K562 (cell line): Measurements from ENCODE around the gene MXRA7. TPM values are rescaled to one million over a fixed set of nuclear protein-coding genes. Genes with fewer than 3 reads are reported as not detected.
A peak's percentile ranks its signal among the peaks of the same experiment; 100 is the strongest.

Experiments used
- GTF3C2 ChIP-seq: IDR thresholded peaks from 3 replicates; pipeline ENCODE4 v1.6.1; 2011; ENCODE audit warnings: borderline replicate concordance, mild to moderate bottlenecking, moderate library complexity; ENCODE audit not compliant: insufficient read length; ENCODE audit errors: extremely low read depth
- IRF9 ChIP-seq: fragments of 450-650 bp; IDR thresholded peaks from 2 replicates; pipeline ENCODE4 v1.6.1; 2016; ENCODE audit warnings: missing biosample characterization, missing genetic modification characterization
- MCM5 ChIP-seq: fragments of 450-650 bp; IDR thresholded peaks from 2 replicates; pipeline ENCODE4 v1.6.1; 2016; ENCODE audit warnings: low read depth
- NR3C1 ChIP-seq: sonication (generic); formaldehyde crosslinking; IDR thresholded peaks from 2 replicates; pipeline ENCODE4 v1.8.1; 2022; ENCODE audit warnings: missing genetic modification reagents
- PHF8 ChIP-seq: fragments of 200-600 bp; sonication (generic); IDR thresholded peaks from 2 replicates; pipeline ENCODE4 v1.6.1; 2012; ENCODE audit warnings: mixed run types, mild to moderate bottlenecking, inconsistent platforms, low read length, moderate library complexity, borderline replicate concordance
- POU5F1 ChIP-seq: fragments of 150-350 bp; IDR thresholded peaks from 2 replicates; pipeline ENCODE4 v1.6.1; 2014; ENCODE audit warnings: borderline replicate concordance, low read length, low read depth, mild to moderate bottlenecking; ENCODE audit not compliant: partially characterized antibody
- PTTG1 ChIP-seq: fragments of 450-650 bp; IDR thresholded peaks from 2 replicates; pipeline ENCODE4 v1.6.1; 2016; ENCODE audit warnings: low read depth, mild to moderate bottlenecking, missing genetic modification characterization, missing compliant biosample characterization
- SAFB2 ChIP-seq: fragments of 200-400 bp; formaldehyde crosslinking; IDR thresholded peaks from 2 replicates; pipeline ENCODE4 v1.6.1; 2018; ENCODE audit warnings: borderline replicate concordance, low read length, low read depth, moderate library complexity; ENCODE audit not compliant: severe bottlenecking
- SIN3B ChIP-seq: fragments of 450-650 bp; IDR thresholded peaks from 2 replicates; pipeline ENCODE4 v1.6.1; 2017; ENCODE audit warnings: low read depth, mild to moderate bottlenecking, moderate library complexity
- TCF15 ChIP-seq: fragments of 250-450 bp; sonication (Bioruptor Pico); IDR thresholded peaks from 2 replicates; pipeline ENCODE4 v1.8.0; 2022; ENCODE audit warnings: moderate library complexity, mild to moderate bottlenecking, inconsistent platforms
- ZBTB33 ChIP-seq: sonication (generic); formaldehyde crosslinking; IDR thresholded peaks from 2 replicates; pipeline ENCODE4 v1.8.1; 2023; ENCODE audit warnings: mild to moderate bottlenecking, missing genetic modification reagents
- ZBTB7A ChIP-seq: IDR thresholded peaks from 2 replicates; pipeline ENCODE4 v1.6.1; 2011; ENCODE audit warnings: low read depth, mild to moderate bottlenecking, low read length, moderate library complexity, borderline replicate concordance; ENCODE audit not compliant: control insufficient read depth
- ZNF134 ChIP-seq: fragments of 250-450 bp; sonication (Bioruptor Pico); conservative IDR thresholded peaks from 2 replicates; pipeline ENCODE4 v1.4.0; 2020
- polyA plus RNA-seq, 8 experiments: library from polyadenylated mRNA; depleted of rRNA in 4 of 8; stranded (reverse) in 5 of 8; unstranded in 3 of 8; fragments of >200 nt; fragmentation: Nextera tagmentation in 2 of 8; fragmentation: Illumina TruSeq in 1 of 8; extraction: Ambion mirVana in 2 of 8; extraction: Trizol in 1 of 8; gene quantifications; 2 replicates each; pipeline versions ENCODE4 v1.2.1 to v1.2.3, GENCODE V29; 2011 to 2014; ENCODE audit warnings: inconsistent platforms in 1 of 8, missing spikeins in 1 of 8
- total RNA-seq, 7 experiments: library from RNA; depleted of rRNA in 6 of 7; stranded (reverse); fragments of >200 nt in 6 of 7; fragmentation: Illumina TruSeq in 2 of 7; extraction: Trizol in 2 of 7; gene quantifications; 2 replicates each; pipeline versions ENCODE4 v1.2.1 to v1.2.3, GENCODE V29; 2011 to 2021; ENCODE audit warnings: low replicate concordance in 1 of 7
- TF ChIP-seq, protein P1 (sequence below), 3 experiments: IDR thresholded peaks in 2 of 3; conservative IDR thresholded peaks in 1 of 3; 2 replicates each; pipeline ENCODE4 v1.5.1; 2011 to 2012; ENCODE audit warnings: low read length in 3 of 3, mild to moderate bottlenecking in 3 of 3, control low read depth in 2 of 3, improper control_type of control experiment in 1 of 3, inconsistent platforms in 1 of 3, low read depth in 1 of 3, mixed read lengths in 1 of 3, moderate library complexity in 1 of 3; ENCODE audit not compliant: insufficient read depth in 2 of 3
- TF ChIP-seq, protein P2 (sequence below): IDR thresholded peaks from 2 replicates; pipeline ENCODE4 v1.6.1; 2014; ENCODE audit warnings: antibody characterized with exemption

The MXRA7 gene
- total and polyA plus RNA-seq, 9 of the 15 experiments (the other 6 are each of a cell fraction or from before 2014, with no cell fraction given), result 2.6 to 38.4 (median 14.3) TPM

GRCh38 chr17:76697702-76698465, 12.9 kb downstream of the MXRA7 start (continued):
- TF ChIP-seq, protein P1, sequence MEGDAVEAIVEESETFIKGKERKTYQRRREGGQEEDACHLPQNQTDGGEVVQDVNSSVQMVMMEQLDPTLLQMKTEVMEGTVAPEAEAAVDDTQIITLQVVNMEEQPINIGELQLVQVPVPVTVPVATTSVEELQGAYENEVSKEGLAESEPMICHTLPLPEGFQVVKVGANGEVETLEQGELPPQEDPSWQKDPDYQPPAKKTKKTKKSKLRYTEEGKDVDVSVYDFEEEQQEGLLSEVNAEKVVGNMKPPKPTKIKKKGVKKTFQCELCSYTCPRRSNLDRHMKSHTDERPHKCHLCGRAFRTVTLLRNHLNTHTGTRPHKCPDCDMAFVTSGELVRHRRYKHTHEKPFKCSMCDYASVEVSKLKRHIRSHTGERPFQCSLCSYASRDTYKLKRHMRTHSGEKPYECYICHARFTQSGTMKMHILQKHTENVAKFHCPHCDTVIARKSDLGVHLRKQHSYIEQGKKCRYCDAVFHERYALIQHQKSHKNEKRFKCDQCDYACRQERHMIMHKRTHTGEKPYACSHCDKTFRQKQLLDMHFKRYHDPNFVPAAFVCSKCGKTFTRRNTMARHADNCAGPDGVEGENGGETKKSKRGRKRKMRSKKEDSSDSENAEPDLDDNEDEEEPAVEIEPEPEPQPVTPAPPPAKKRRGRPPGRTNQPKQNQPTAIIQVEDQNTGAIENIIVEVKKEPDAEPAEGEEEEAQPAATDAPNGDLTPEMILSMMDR (IDR thresholded peaks at IDR 0.05 in 2 of 3, conservative IDR thresholded peaks at IDR 0.05 in 1 of 3; ENCODE audit: insufficient read depth in 2 of 3, low read depth in 1 of 3, low read length in 3 of 3), result no peak
- no peak for TF ChIP-seq GTF3C2
- no peak for TF ChIP-seq MCM5
- no peak for TF ChIP-seq ZBTB33 (CRISPR knock-in tag)
- no peak for TF ChIP-seq SIN3B
- TF ChIP-seq ZBTB7A, result no peak
- TF ChIP-seq SAFB2, result no peak
- no peak for TF ChIP-seq PTTG1 (tag)
- TF ChIP-seq POU5F1, result no peak
- no peak for TF ChIP-seq ZNF134
- peak; percentile 21; the same call in 1 of the 2 replicates for TF ChIP-seq PHF8
- TF ChIP-seq IRF9 (tag), result no peak
- TF ChIP-seq, protein P2, sequence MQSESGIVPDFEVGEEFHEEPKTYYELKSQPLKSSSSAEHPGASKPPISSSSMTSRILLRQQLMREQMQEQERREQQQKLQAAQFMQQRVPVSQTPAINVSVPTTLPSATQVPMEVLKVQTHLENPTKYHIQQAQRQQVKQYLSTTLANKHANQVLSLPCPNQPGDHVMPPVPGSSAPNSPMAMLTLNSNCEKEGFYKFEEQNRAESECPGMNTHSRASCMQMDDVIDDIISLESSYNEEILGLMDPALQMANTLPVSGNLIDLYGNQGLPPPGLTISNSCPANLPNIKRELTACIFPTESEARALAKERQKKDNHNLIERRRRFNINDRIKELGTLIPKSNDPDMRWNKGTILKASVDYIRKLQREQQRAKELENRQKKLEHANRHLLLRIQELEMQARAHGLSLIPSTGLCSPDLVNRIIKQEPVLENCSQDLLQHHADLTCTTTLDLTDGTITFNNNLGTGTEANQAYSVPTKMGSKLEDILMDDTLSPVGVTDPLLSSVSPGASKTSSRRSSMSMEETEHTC, result no peak
- no peak for TF ChIP-seq NR3C1 (CRISPR knock-in tag)
- TF ChIP-seq TCF15 (CRISPR knock-in tag), result no peak
